GM12801 (cell line): ENCODE results near the gene RPIA.

ENCODE experiments used
- TF ChIP-seq, protein P1 (sequence below): IDR thresholded peaks from one replicate; pipeline ENCODE4 v1.5.1; 2011; ENCODE audit warnings: control low read depth; ENCODE audit not compliant: insufficient read length; ENCODE audit errors: extremely low read depth

Gene RPIA

DNA sequence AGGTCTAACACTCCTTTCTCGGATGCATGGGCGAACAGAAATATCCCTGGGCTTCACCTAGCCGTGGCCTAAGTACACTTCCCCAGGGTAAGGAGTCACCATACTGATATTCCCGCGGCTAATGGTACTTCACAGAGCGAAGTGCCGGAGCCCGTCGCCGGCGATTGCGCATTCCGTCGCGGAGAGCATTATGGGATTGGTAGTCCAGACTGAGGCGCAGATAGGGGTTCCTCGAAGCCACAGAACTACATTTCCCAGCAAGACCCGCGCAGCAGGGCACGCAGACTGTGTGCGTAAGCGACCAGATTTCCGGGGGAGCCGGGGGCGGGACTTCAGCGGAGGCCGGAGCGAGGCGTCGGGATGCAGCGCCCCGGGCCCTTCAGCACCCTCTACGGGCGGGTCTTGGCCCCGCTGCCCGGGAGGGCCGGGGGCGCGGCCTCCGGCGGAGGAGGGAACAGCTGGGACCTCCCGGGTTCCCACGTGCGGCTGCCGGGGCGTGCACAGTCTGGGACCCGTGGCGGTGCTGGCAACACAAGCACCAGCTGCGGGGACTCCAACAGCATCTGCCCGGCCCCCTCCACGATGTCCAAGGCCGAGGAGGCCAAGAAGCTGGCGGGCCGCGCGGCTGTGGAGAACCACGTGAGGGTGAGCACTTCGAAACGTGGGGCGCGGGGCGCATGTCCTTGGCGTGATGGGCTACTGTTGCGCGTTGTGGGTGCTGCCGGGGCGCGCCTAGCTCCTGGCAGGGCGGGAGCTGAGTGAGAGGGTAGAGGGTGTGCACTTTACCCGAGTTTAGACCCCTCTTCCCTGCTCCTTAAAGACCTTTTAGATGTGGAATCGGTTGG, at the start of gene RPIA:
Gene RPIA, plus strand, starts transcription at position 335 of the 845 bp plus-strand sequence. Its CDS starts 26 bp downstream, at position 361.
- TF ChIP-seq, protein P1, sequence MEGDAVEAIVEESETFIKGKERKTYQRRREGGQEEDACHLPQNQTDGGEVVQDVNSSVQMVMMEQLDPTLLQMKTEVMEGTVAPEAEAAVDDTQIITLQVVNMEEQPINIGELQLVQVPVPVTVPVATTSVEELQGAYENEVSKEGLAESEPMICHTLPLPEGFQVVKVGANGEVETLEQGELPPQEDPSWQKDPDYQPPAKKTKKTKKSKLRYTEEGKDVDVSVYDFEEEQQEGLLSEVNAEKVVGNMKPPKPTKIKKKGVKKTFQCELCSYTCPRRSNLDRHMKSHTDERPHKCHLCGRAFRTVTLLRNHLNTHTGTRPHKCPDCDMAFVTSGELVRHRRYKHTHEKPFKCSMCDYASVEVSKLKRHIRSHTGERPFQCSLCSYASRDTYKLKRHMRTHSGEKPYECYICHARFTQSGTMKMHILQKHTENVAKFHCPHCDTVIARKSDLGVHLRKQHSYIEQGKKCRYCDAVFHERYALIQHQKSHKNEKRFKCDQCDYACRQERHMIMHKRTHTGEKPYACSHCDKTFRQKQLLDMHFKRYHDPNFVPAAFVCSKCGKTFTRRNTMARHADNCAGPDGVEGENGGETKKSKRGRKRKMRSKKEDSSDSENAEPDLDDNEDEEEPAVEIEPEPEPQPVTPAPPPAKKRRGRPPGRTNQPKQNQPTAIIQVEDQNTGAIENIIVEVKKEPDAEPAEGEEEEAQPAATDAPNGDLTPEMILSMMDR, result no peak

DNA sequence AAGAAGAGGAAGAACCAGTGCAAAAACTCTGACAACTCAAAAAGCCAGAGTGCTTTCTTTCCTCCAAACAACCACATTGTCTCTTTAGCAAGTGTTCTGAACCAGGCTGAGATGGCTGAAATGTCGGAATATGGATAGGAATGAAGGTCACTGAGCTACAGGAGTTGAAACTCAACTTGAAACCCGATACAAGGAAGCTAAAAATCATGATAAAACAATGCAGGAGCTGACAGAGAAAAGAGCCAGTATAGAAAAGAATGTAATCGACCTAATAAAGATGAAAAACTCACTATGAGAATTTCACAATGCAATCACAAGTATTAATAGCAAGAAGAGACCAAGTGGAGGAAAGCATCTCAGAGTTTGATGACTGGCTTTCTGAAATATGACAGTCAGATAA, 49.2 kb upstream of the RPIA start:
- TF ChIP-seq, protein P1, result no peak

DNA sequence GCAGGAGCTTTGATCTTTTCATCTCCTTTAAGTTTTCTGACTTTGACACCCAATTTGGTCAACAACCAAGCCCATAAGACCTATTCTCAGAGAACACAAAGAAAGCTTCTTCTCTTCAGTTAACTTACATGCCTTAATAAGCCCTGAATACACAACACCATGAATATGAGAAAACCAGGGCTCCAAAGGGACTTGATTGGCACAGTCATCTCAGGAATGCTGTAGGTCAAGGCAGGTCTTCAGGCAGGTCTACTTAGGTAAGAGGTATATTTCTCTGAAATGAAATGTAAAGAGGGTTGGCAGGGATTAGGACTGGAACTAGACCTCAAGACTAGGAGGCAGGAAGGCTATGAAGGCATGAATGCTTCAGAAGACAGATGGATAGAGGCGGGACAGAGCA, 39.8 kb upstream of the RPIA start:
- TF ChIP-seq, protein P1, result no peak

DNA sequence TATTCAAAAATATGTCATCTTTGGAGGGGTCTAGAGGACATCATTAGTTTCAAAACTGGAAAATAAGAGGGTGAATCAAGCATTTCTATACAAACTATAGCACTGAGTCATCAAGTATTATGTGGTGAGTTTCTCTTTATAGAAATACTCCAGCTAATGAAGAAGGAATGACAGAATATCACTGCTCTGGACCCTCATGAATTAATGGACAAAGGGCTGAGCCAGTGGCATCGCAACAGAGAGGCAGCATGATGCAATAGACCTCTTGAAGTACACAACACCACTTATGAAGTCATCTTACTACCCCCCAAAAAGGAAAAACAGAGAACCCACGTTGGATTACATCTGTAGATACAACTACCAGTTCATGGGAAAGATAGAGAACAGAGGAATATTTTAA, 36.8 kb upstream of the RPIA start:
- TF ChIP-seq, protein P1, result no peak

DNA sequence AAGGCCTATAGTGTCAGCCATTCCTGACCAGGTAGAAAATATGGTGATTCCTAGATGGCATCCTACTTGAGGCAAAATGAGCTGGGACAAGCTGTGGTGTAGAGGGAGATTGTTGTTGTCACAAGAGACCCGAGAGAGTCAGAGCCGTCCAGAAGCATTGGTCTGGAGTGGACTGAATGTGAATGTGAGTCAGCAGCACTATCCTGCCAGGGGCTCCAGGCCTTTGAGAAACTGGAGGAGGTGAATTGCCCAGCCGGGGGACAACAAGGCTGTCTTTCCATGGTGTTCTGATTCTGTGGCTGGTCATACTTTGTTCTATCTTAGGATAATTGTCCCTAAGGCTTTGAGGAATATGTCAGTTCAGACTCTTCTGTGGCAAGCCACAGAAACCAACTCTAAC, 34.8 kb upstream of the RPIA start:
- TF ChIP-seq, protein P1, result no peak

DNA sequence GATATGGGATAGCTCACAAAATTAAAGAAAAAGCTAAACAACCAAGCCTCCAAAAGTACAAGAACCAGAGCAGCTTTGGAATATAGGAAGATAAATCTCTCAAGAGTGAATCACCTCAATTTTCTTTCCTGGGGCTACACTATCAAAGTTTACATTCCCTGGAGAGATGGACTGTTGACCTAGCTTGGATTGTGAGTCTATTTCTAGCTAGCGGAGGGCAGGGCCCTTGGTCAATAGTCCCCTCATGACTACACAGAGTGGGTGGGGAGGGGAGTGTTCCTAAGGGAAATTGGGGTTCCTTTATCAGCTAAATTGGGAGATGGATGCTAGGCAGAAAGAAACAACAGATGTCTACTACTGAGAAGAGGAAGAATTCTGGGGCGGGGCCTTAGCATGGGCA, 34.3 kb upstream of the RPIA start:
- TF ChIP-seq, protein P1, result no peak

DNA sequence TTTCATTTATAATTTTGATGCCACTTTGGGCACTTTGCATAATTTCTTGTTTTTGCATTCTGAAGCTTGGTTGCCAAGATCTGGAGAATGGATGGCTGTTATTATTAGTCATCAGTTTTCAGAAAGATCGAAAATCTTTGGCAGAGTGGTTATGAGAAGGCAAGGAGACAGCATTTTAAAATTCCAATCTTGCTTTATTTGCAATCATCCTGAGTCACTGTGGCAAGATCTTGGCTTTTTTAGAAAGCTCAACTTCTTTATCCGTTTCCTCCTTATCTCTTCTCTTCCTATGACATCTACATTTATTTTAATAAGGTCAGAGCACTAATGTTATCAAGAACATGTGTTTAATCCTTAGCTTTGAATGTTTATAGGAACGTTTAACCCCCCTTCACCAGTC, 33.1 kb upstream of the RPIA start:
- TF ChIP-seq, protein P1, result no peak
